Activated CD8-positive, alpha-beta memory T cell treated with anti-CD3 and anti-CD28 coated beads, Interleukin-2, amount 10 ng/mL, durations not matched to agents 7 days and 5 days (primary cell): ENCODE measurements around the gene DNA2. TPM values are rescaled to one million over a fixed set of nuclear protein-coding genes. Genes with fewer than 3 reads are reported as not detected.

Source experiments
- ATAC-seq: fragments of 150-1000 bp; cut with Tn5 transposase; one replicate; pipeline ENCODE4 v1.10.0; 2021; ENCODE audit warnings: moderate library complexity
- CTCF ChIA-PET: fragments of 350-600 bp; sonication (Branson Sonifier 250); formaldehyde crosslinking; loops from one replicate; lab custom pipeline; 2021; ENCODE audit warnings: antibody characterized with exemption; lab: Charles Lee
- DNase-seq: peaks from one replicate; pipeline ENCODE4 v3.0.0-alpha.2; 2020
- H3K27ac Mint-ChIP-seq: one replicate; pipeline ENCODE4 v1.8.0; 2021; ENCODE audit warnings: mild to moderate bottlenecking, mixed read lengths
- H3K27me3 Mint-ChIP-seq: one replicate; pipeline ENCODE4 v1.8.0; 2021; ENCODE audit warnings: mixed read lengths
- H3K36me3 Mint-ChIP-seq: one replicate; pipeline ENCODE4 v1.8.0; 2021; ENCODE audit warnings: mild to moderate bottlenecking, mixed read lengths
- H3K4me1 Mint-ChIP-seq: one replicate; pipeline ENCODE4 v1.8.0; 2021; ENCODE audit warnings: mixed read lengths
- H3K4me3 Mint-ChIP-seq: one replicate; pipeline ENCODE4 v1.8.0; 2021; ENCODE audit warnings: mild to moderate bottlenecking, moderate library complexity, mixed read lengths
- H3K9me3 Mint-ChIP-seq: one replicate; pipeline ENCODE4 v1.8.0; 2022; ENCODE audit warnings: low read depth, mixed read lengths
- total RNA-seq, 2 experiments: library from RNA; stranded (reverse); gene quantifications; one replicate each; pipeline ENCODE4 v1.2.3, GENCODE V29; 2021

Gene DNA2
- total RNA-seq, 2 experiments from 2014 or later, result 53.3 to 60.2 TPM

DNA sequence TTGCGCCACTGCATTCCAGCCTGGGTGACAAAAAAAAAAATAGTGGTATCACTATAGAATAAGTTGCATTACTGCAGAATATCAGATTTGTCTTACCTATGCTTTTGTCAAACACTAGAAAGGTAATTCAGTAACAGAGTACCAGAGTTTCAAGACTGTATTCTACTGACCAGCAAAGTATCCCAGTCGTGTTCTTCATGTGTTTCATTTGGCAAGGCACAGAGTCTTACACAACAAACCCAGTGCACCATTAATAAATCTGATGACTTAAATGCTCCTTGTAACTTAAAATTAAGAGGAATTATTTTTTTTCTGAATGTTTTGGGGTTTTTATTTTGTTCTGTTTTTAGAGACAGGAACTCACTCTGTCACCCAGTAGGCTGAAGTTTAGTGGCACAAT lies 104.7 kb downstream of the DNA2 start:
- H3K36me3 Mint-ChIP-seq, result peaks cover 23% of the 10 kb centered on the region
- CTCF ChIA-PET, result no interaction called here
- no peak for DNase-seq
- H3K27ac Mint-ChIP-seq, result no peak overlapping the region
- no peaks in the 10 kb centered on the region for H3K9me3 Mint-ChIP-seq
- no peak overlapping the region for H3K4me3 Mint-ChIP-seq
- H3K27me3 Mint-ChIP-seq, result no peaks in the 10 kb centered on the region
- peaks cover 5% of the 10 kb centered on the region for H3K4me1 Mint-ChIP-seq
- ATAC-seq, result no peak

GRCh38 chr10:68366600-68366999 lies 105.2 kb downstream of the DNA2 start:
- ATAC-seq (no peak), DNase-seq (no peak)
- no peak overlapping the region for H3K27ac Mint-ChIP-seq
- peaks cover 5% of the 10 kb centered on the region for H3K4me1 Mint-ChIP-seq
- no peaks in the 10 kb centered on the region for H3K9me3 Mint-ChIP-seq
- H3K4me3 Mint-ChIP-seq, result no peak overlapping the region
- H3K36me3 Mint-ChIP-seq, result peaks cover 17% of the 10 kb centered on the region
- H3K27me3 Mint-ChIP-seq, result no peaks in the 10 kb centered on the region
- CTCF ChIA-PET, result no interaction called here

DNA sequence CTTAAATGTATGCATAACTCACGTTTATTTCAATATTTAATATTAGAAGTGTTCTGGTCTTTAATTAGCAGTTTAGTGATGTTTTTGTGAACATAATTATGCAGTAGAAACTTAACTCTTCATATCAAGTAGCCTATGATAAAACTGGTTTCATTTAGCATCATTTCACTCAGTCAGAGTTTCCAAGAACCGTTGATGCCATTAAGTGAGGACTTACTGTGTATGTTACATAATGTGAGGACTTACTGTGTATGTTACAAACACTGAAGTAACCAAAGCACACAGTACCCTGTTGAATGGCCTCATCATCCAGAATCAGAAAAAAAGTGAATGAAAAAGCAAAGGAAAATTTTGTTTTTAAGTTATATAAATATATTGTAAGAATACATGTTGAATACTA lies 106.2 kb downstream of the DNA2 start:
- H3K4me1 Mint-ChIP-seq, result peaks cover 5% of the 10 kb centered on the region
- no peak overlapping the region for H3K27ac Mint-ChIP-seq
- DNase-seq, result no peak
- peaks cover 11% of the 10 kb centered on the region for H3K36me3 Mint-ChIP-seq
- peak; percentile 23 for ATAC-seq
- no peaks in the 10 kb centered on the region for H3K27me3 Mint-ChIP-seq
- no peak overlapping the region for H3K4me3 Mint-ChIP-seq
- H3K9me3 Mint-ChIP-seq, result no peaks in the 10 kb centered on the region
- CTCF ChIA-PET, result no interaction called here

GRCh38 chr10:68364101-68364886 lies 107.5 kb downstream of the DNA2 start:
- ATAC-seq, result no peak
- H3K27me3 Mint-ChIP-seq, result no peaks in the 10 kb centered on the region
- DNase-seq, result no peak
- CTCF ChIA-PET, result interaction anchor here (0.8 kb wide), 1 partner anchor 12 kb away, joined by 3 read pairs; no protein-coding TSS in a partner anchor
- H3K27ac Mint-ChIP-seq, result peak overlapping the region; percentile 4
- H3K4me3 Mint-ChIP-seq, result no peak overlapping the region
- H3K9me3 Mint-ChIP-seq, result no peaks in the 10 kb centered on the region
- peaks cover 5% of the 10 kb centered on the region for H3K36me3 Mint-ChIP-seq
- peaks cover 5% of the 10 kb centered on the region for H3K4me1 Mint-ChIP-seq

Other genes with a start within 250 kb of the DNA2 start
- not detected for gene ATOH7, start 239.9 kb downstream of the DNA2 start, total RNA-seq
- 100 to 1,000 TPM; 124 to 129 TPM for gene HNRNPH3, start 139.9 kb downstream of the DNA2 start, total RNA-seq
- gene PBLD, start 139.0 kb downstream of the DNA2 start, total RNA-seq, result 1 to 10 TPM; 1.1 to 1.4 TPM
- 10 to 100 TPM in 1 of 2 experiments, 1 to 10 TPM in 1; 9.7 to 12.4 TPM for gene RUFY2, start 64.7 kb downstream of the DNA2 start, total RNA-seq
- gene SLC25A16, start 55.5 kb upstream of the DNA2 start, total RNA-seq, result 10 to 100 TPM; 17.9 to 18.8 TPM
- gene TET1, start 88.4 kb upstream of the DNA2 start, total RNA-seq, result 1 to 10 TPM; 2.2 to 2.8 TPM
- gene CCAR1, start 249.3 kb upstream of the DNA2 start, total RNA-seq, result 100 to 1,000 TPM in 1 of 2 experiments, 10 to 100 TPM in 1; 86.7 to 107 TPM